ENCODE results near the gene KLHDC4.

GRCh38 chr16:87802670-87803069, 36.9 kb upstream of the KLHDC4 start:
- TF ChIP-seq, protein P1, sequence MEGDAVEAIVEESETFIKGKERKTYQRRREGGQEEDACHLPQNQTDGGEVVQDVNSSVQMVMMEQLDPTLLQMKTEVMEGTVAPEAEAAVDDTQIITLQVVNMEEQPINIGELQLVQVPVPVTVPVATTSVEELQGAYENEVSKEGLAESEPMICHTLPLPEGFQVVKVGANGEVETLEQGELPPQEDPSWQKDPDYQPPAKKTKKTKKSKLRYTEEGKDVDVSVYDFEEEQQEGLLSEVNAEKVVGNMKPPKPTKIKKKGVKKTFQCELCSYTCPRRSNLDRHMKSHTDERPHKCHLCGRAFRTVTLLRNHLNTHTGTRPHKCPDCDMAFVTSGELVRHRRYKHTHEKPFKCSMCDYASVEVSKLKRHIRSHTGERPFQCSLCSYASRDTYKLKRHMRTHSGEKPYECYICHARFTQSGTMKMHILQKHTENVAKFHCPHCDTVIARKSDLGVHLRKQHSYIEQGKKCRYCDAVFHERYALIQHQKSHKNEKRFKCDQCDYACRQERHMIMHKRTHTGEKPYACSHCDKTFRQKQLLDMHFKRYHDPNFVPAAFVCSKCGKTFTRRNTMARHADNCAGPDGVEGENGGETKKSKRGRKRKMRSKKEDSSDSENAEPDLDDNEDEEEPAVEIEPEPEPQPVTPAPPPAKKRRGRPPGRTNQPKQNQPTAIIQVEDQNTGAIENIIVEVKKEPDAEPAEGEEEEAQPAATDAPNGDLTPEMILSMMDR (IDR thresholded peaks at IDR 0.05), result no peak
- TF ChIP-seq EP300 (IDR thresholded peaks at IDR 0.05), result no peak
- TF ChIP-seq POLR2A (IDR thresholded peaks at IDR 0.05), result no peak
